Measurements from ENCODE around the gene LTF.

Gene LTF

DNA sequence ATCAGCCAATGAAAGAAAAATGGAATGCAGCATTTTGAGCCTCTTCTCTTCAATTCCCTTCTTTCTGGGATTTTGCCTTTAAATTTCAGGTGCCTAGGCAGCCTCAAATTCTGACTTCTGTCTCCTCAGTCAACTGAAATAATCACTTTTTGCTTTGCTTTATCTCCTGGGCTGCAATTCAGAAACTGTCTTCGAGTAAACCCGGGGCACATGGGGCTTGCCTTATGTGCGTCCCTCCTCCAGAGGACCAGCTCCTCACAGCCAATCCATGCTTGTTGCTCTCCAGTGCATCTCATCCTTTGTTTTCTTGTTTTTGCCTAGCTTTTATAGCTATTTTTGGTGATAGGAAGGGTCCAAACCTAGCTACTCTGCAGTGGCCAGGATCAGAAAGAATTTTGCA is 41.8 kb upstream of the LTF start:
- Histone ChIP-seq H3K27ac (ENCODE audit: poor library complexity, severe bottlenecking) (no peak overlapping the region), H3K36me3 (ENCODE audit: low read depth) (no peaks in the 10 kb centered on the region), H3K4me1 (ENCODE audit: insufficient read depth, poor library complexity, severe bottlenecking) (no peaks in the 10 kb centered on the region), H3K27me3 (ENCODE audit: insufficient read depth, poor library complexity, severe bottlenecking) (no peaks in the 10 kb centered on the region), H3K9me3 (ENCODE audit: severe bottlenecking) (no peaks in the 10 kb centered on the region), H3K4me3 (ENCODE audit: severe bottlenecking) (no peak overlapping the region)
- TF ChIP-seq, protein P1, sequence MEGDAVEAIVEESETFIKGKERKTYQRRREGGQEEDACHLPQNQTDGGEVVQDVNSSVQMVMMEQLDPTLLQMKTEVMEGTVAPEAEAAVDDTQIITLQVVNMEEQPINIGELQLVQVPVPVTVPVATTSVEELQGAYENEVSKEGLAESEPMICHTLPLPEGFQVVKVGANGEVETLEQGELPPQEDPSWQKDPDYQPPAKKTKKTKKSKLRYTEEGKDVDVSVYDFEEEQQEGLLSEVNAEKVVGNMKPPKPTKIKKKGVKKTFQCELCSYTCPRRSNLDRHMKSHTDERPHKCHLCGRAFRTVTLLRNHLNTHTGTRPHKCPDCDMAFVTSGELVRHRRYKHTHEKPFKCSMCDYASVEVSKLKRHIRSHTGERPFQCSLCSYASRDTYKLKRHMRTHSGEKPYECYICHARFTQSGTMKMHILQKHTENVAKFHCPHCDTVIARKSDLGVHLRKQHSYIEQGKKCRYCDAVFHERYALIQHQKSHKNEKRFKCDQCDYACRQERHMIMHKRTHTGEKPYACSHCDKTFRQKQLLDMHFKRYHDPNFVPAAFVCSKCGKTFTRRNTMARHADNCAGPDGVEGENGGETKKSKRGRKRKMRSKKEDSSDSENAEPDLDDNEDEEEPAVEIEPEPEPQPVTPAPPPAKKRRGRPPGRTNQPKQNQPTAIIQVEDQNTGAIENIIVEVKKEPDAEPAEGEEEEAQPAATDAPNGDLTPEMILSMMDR (IDR thresholded peaks at IDR 0.05; ENCODE audit: poor library complexity, severe bottlenecking): no peak
- DNase-seq (ENCODE audit: low spot score): no peak
- ATAC-seq (ENCODE audit: low read depth): no peak

DNA sequence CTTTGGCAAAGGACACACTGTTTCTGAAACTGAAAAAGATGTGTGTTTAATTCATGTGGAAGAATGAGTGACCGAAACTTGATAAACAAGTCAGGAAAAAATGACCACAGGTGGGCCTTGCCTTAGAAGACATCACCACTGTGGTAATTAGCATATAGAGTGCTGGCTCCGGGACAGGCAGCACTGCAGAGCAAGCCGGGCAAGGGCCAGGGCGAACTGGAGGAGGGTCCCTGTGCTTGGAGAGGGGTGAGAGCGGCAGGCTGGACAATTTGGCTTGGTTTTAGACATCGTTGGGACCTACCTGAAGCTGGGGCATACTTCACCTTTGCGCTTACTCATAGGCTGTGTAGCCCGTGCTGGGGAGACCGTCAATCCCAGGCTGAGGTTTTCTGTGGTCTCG is 41.2 kb upstream of the LTF start:
- Histone ChIP-seq H3K27me3 (ENCODE audit: insufficient read depth, poor library complexity, severe bottlenecking) (no peaks in the 10 kb centered on the region), H3K36me3 (ENCODE audit: low read depth) (no peaks in the 10 kb centered on the region), H3K4me1 (ENCODE audit: insufficient read depth, poor library complexity, severe bottlenecking) (no peaks in the 10 kb centered on the region), H3K27ac (ENCODE audit: poor library complexity, severe bottlenecking) (no peak overlapping the region), H3K4me3 (ENCODE audit: severe bottlenecking) (no peak overlapping the region), H3K9me3 (ENCODE audit: severe bottlenecking) (no peaks in the 10 kb centered on the region)
- ATAC-seq (ENCODE audit: low read depth) (no peak), DNase-seq (ENCODE audit: low spot score) (no peak)
- TF ChIP-seq, protein P1 (IDR thresholded peaks at IDR 0.05; ENCODE audit: poor library complexity, severe bottlenecking): no peak

DNA sequence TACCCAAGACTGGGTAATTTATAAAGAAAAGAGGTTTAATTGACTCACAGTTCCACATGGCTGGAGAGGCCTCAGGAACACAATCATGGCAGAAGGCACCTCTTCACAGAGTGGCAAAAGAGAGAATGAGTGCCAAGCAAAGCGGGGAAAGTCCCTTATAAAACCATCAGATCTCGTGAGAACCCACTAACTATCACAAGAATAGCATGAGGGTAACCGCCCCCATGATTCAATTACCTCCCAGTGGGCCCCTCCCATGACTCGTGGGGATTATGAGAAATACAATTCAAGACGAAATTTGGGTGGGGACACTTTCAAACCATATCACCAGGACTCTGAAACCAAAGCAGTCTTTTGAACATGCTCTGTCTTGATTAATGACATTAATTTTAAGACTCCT is 40.1 kb upstream of the LTF start:
- Histone ChIP-seq H3K27ac (ENCODE audit: poor library complexity, severe bottlenecking) (no peak overlapping the region), H3K4me1 (ENCODE audit: insufficient read depth, poor library complexity, severe bottlenecking) (peaks cover 4% of the 10 kb centered on the region), H3K4me3 (ENCODE audit: severe bottlenecking) (no peak overlapping the region), H3K9me3 (ENCODE audit: severe bottlenecking) (no peaks in the 10 kb centered on the region), H3K27me3 (ENCODE audit: insufficient read depth, poor library complexity, severe bottlenecking) (no peaks in the 10 kb centered on the region), H3K36me3 (ENCODE audit: low read depth) (no peaks in the 10 kb centered on the region)
- no peak for DNase-seq (ENCODE audit: low spot score)
- ATAC-seq (ENCODE audit: low read depth): no peak
- TF ChIP-seq, protein P1 (IDR thresholded peaks at IDR 0.05; ENCODE audit: poor library complexity, severe bottlenecking): no peak

DNA sequence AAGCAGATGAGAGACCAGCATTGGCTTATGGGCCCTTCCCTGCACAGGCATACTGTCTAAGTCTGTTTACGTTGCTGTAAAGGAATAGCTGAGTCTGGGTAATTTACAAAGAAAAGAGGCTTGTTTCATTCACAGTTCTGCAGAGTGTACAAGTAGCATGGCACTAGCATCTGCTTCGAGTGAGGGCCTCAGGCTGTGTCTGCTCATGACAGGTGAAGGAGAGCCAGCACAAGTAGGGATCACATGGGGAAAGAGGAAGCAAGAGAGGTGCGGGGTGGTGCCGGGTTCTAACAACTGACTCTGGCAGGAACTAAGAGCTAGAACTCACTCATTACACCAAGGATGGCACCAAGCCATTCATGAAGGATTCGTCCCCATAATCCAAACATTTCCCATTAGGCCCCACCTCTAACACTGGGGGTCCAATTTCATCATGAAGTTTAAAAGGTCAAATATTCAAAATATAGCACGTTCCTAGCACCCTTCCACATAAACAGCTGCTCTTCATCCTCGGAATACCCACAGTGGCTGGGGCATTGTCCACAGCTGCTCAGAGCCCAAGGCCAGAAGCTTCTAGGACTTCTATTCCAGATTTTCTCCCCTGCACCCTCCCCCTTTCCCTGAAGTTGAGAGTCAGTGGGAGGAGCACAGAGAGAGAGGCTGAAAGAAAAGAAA is 38.6 kb upstream of the LTF start:
- Histone ChIP-seq H3K27ac (ENCODE audit: poor library complexity, severe bottlenecking) (no peak overlapping the region), H3K9me3 (ENCODE audit: severe bottlenecking) (no peaks in the 10 kb centered on the region), H3K4me1 (ENCODE audit: insufficient read depth, poor library complexity, severe bottlenecking) (peaks cover 4% of the 10 kb centered on the region), H3K27me3 (ENCODE audit: insufficient read depth, poor library complexity, severe bottlenecking) (no peaks in the 10 kb centered on the region), H3K4me3 (ENCODE audit: severe bottlenecking) (no peak overlapping the region), H3K36me3 (ENCODE audit: low read depth) (no peaks in the 10 kb centered on the region)
- no peak for DNase-seq (ENCODE audit: low spot score)
- no peak for ATAC-seq (ENCODE audit: low read depth)
- TF ChIP-seq, protein P1 (IDR thresholded peaks at IDR 0.05; ENCODE audit: poor library complexity, severe bottlenecking): no peak

DNA sequence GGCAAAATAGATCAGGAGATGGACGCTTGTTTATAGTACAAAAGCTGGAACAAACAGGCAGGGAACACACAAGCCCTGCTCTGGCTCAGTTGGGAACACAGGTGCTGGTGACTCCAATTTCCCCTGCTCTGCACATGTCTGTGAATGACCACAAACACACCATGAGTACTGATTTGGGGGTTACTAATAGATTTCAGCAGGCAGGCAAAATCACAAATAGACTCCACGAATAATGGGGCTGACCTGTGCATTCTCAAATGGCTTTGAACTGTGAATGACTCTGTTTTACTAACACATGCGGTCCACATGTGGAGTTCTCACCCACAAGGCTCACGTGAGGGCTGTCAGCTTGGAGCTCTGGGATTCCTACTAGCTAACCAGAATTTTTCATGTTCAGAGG is 37.0 kb upstream of the LTF start:
- no peak overlapping the region for H3K4me3 ChIP-seq (ENCODE audit: severe bottlenecking)
- no peaks in the 10 kb centered on the region for H3K36me3 ChIP-seq (ENCODE audit: low read depth)
- ATAC-seq (ENCODE audit: low read depth): no peak
- no peaks in the 10 kb centered on the region for H3K9me3 ChIP-seq (ENCODE audit: severe bottlenecking)
- TF ChIP-seq, protein P1 (IDR thresholded peaks at IDR 0.05; ENCODE audit: poor library complexity, severe bottlenecking): no peak
- no peaks in the 10 kb centered on the region for H3K27me3 ChIP-seq (ENCODE audit: insufficient read depth, poor library complexity, severe bottlenecking)
- no peak overlapping the region for H3K27ac ChIP-seq (ENCODE audit: poor library complexity, severe bottlenecking)
- no peak for DNase-seq (ENCODE audit: low spot score)
- H3K4me1 ChIP-seq (ENCODE audit: insufficient read depth, poor library complexity, severe bottlenecking): peaks cover 4% of the 10 kb centered on the region

All from RWPE2 (cell line).